CD4-positive, CD25-positive, alpha-beta regulatory T cell (primary cell): ENCODE data around the gene PLG. TPM values are rescaled to one million over a fixed set of nuclear protein-coding genes. Genes with fewer than 3 reads are reported as not detected.
"Not testable (repeated sequence)": the region's sequence is repeated elsewhere in the genome, so short reads cannot be mapped to it uniquely, and the experiment has no call there.

Source experiments
- ATAC-seq, 2 donors: fragments of 150-1000 bp; cut with Tn5 transposase; one replicate each; pipeline ENCODE4 v1.10.0; 2021; ENCODE audit warnings: low read depth in 2 of 2, moderate number of reproducible peaks in 2 of 2, moderate library complexity in 1 of 2
- DNase-seq, 3 donors: peaks; one replicate each; pipeline versions ENCODE4 v3.0.0 to v3.0.0-alpha.2; 2012 to 2022; ENCODE audit warnings: mixed read lengths in 1 of 3
- H3K27ac ChIP-seq: one replicate; pipeline ENCODE4 v1.7.0; 2013; ENCODE audit warnings: mild to moderate bottlenecking, low read length; ENCODE audit not compliant: insufficient read depth, poor library complexity, severe bottlenecking
- H3K27me3 ChIP-seq: one replicate; pipeline ENCODE4 v1.7.0; 2013; ENCODE audit warnings: low read length; ENCODE audit not compliant: control insufficient read depth, insufficient read depth
- H3K36me3 ChIP-seq: one replicate; pipeline ENCODE4 v1.7.0; 2013; ENCODE audit warnings: mild to moderate bottlenecking, low read length, moderate library complexity; ENCODE audit not compliant: control insufficient read depth, insufficient read depth
- H3K4me1 ChIP-seq: 2 replicates; pipeline ENCODE4 v1.7.0; 2013; ENCODE audit warnings: mild to moderate bottlenecking, low read length; ENCODE audit not compliant: insufficient read depth, control insufficient read depth, poor library complexity, severe bottlenecking
- H3K4me3 ChIP-seq: one replicate; pipeline ENCODE4 v1.7.0; 2013; ENCODE audit warnings: low read depth, mild to moderate bottlenecking, low read length, moderate library complexity
- H3K9me3 ChIP-seq, 2 experiments: 1 replicate in 1 of 2; 2 replicates in 1 of 2; pipeline ENCODE4 v1.7.0; 2013; ENCODE audit warnings: low read length in 2 of 2, mild to moderate bottlenecking in 1 of 2, moderate library complexity in 1 of 2; ENCODE audit not compliant: control insufficient read depth in 2 of 2
- H3K27ac Mint-ChIP-seq, 3 donors: one replicate each; pipeline ENCODE4 v1.8.0; 2020 to 2022; ENCODE audit warnings: mild to moderate bottlenecking in 3 of 3, mixed read lengths in 3 of 3, moderate library complexity in 2 of 3
- H3K27me3 Mint-ChIP-seq: one replicate; pipeline ENCODE4 v1.8.0; 2022; ENCODE audit warnings: mild to moderate bottlenecking, mixed read lengths
- H3K36me3 Mint-ChIP-seq: one replicate; pipeline ENCODE4 v1.8.0; 2020; ENCODE audit warnings: mixed read lengths
- H3K4me1 Mint-ChIP-seq, 4 donors: one replicate each; pipeline ENCODE4 v1.8.0; 2020 to 2022; ENCODE audit warnings: mixed read lengths in 4 of 4, mild to moderate bottlenecking in 1 of 4
- H3K4me3 Mint-ChIP-seq, 4 donors: one replicate each; pipeline ENCODE4 v1.8.0; 2020 to 2022; ENCODE audit warnings: mild to moderate bottlenecking in 4 of 4, mixed read lengths in 4 of 4, moderate library complexity in 3 of 4
- H3K9me3 Mint-ChIP-seq, 7 donors: one replicate each; pipeline ENCODE4 v1.8.0; 2020 to 2022; ENCODE audit warnings: mixed read lengths in 7 of 7, mild to moderate bottlenecking in 3 of 7, moderate library complexity in 2 of 7
- polyA plus RNA-seq, 4 donors: library from polyadenylated mRNA; unstranded; fragments of 300-500 nt; fragmentation: Illumina TruSeq; gene quantifications; one replicate each; pipeline ENCODE4 v1.2.3, GENCODE V29; 2021
- total RNA-seq: library from RNA; stranded (reverse); gene quantifications from one replicate; pipeline ENCODE4 v1.2.3, GENCODE V29; 2022

The PLG gene
- total and polyA plus RNA-seq, 5 donors from 2014 or later = not detected

- peaks cover 1% of the 10 kb centered on the region for H3K27me3 ChIP-seq
- peaks cover 0 to 2% of the 10 kb centered on the region in 2 experiments for H3K9me3 ChIP-seq
- Mint-ChIP-seq H3K36me3 (no peaks in the 10 kb centered on the region), H3K27ac (no peak overlapping the region), H3K27me3 (peaks cover 4% of the 10 kb centered on the region), H3K4me1 (peaks cover 0 to 2% (median 0%) of the 10 kb centered on the region in 4 donors), H3K4me3 (no peak overlapping the region), H3K9me3 (peaks cover 0 to 16% (median 6%) of the 10 kb centered on the region in 7 donors)
- DNase-seq (no peak), ATAC-seq (no peak)
- H3K4me3 ChIP-seq = no peak overlapping the region
- H3K27ac ChIP-seq = no peak overlapping the region
- no peaks in the 10 kb centered on the region for H3K36me3 ChIP-seq
- no peaks in the 10 kb centered on the region for H3K4me1 ChIP-seq
Measured at GRCh38 chr6:160668589-160668988, 33.5 kb upstream of the PLG start.

GRCh38 chr6:160676418-160676817 lies 25.6 kb upstream of the PLG start:
- H3K9me3 Mint-ChIP-seq = peaks cover 0 to 16% (median 6%) of the 10 kb centered on the region in 7 donors
- not testable (repeated sequence) for H3K4me1 Mint-ChIP-seq, H3K4me3 Mint-ChIP-seq, H3K4me3 ChIP-seq, H3K36me3 ChIP-seq, DNase-seq, H3K36me3 Mint-ChIP-seq, H3K27ac ChIP-seq, H3K27me3 Mint-ChIP-seq, H3K9me3 ChIP-seq, H3K27ac Mint-ChIP-seq, ATAC-seq, H3K27me3 ChIP-seq, H3K4me1 ChIP-seq

- Histone ChIP-seq H3K4me3 (no peak overlapping the region), H3K4me1 (no peaks in the 10 kb centered on the region), H3K36me3 (no peaks in the 10 kb centered on the region), H3K27ac (no peak overlapping the region), H3K9me3 (peaks cover 0 to under 1% of the 10 kb centered on the region in 2 experiments), H3K27me3 (no peaks in the 10 kb centered on the region)
- H3K27ac Mint-ChIP-seq = no peak overlapping the region
- peaks cover 0 to 5% (median 2%) of the 10 kb centered on the region in 7 donors for H3K9me3 Mint-ChIP-seq
- H3K36me3 Mint-ChIP-seq = no peaks in the 10 kb centered on the region
- no peak overlapping the region for H3K4me3 Mint-ChIP-seq
- DNase-seq (no peak), ATAC-seq (no peak)
- no peaks in the 10 kb centered on the region for H3K4me1 Mint-ChIP-seq
- H3K27me3 Mint-ChIP-seq = no peaks in the 10 kb centered on the region
Measured at GRCh38 chr6:160678230-160678629, 23.8 kb upstream of the PLG start.

GRCh38 chr6:160678744-160679401 lies 23.2 kb upstream of the PLG start:
- no peaks in the 10 kb centered on the region for H3K9me3 Mint-ChIP-seq
- no peaks in the 10 kb centered on the region for H3K36me3 ChIP-seq
- ATAC-seq (no peak), DNase-seq (no peak)
- no peak overlapping the region for H3K27ac ChIP-seq
- H3K4me1 Mint-ChIP-seq = no peaks in the 10 kb centered on the region
- H3K9me3 ChIP-seq = no peaks in the 10 kb centered on the region
- H3K4me3 ChIP-seq = no peak overlapping the region
- H3K27me3 Mint-ChIP-seq = no peaks in the 10 kb centered on the region
- H3K27ac Mint-ChIP-seq = no peak overlapping the region
- H3K4me3 Mint-ChIP-seq = no peak overlapping the region
- no peaks in the 10 kb centered on the region for H3K4me1 ChIP-seq
- no peaks in the 10 kb centered on the region for H3K36me3 Mint-ChIP-seq
- no peaks in the 10 kb centered on the region for H3K27me3 ChIP-seq

GRCh38 chr6:160679402-160679769 lies 22.7 kb upstream of the PLG start:
- no peaks in the 10 kb centered on the region for H3K27me3 ChIP-seq

GRCh38 chr6:160685101-160685761 lies 16.8 kb upstream of the PLG start:
- not testable (repeated sequence) for H3K4me3 Mint-ChIP-seq, H3K27ac ChIP-seq, H3K4me3 ChIP-seq, H3K4me1 Mint-ChIP-seq, H3K36me3 Mint-ChIP-seq, H3K9me3 ChIP-seq, H3K36me3 ChIP-seq, H3K27ac Mint-ChIP-seq, H3K9me3 Mint-ChIP-seq, H3K27me3 ChIP-seq, H3K27me3 Mint-ChIP-seq, DNase-seq, H3K4me1 ChIP-seq, ATAC-seq

More at GRCh38 chr6:160679402-160679769, 22.7 kb upstream of the PLG start:
- Mint-ChIP-seq H3K4me3 (no peak overlapping the region), H3K27me3 (no peaks in the 10 kb centered on the region), H3K36me3 (no peaks in the 10 kb centered on the region), H3K9me3 (no peaks in the 10 kb centered on the region), H3K27ac (no peak overlapping the region), H3K4me1 (no peaks in the 10 kb centered on the region)
- no peak overlapping the region for H3K27ac ChIP-seq
- ATAC-seq (no peak), DNase-seq (no peak)
- no peaks in the 10 kb centered on the region for H3K36me3 ChIP-seq
- H3K4me3 ChIP-seq = no peak overlapping the region
- no peaks in the 10 kb centered on the region for H3K9me3 ChIP-seq
- H3K4me1 ChIP-seq = no peaks in the 10 kb centered on the region

GRCh38 chr6:160685762-160686450 lies 16.1 kb upstream of the PLG start:
- no peaks in the 10 kb centered on the region for H3K27me3 ChIP-seq
- no peaks in the 10 kb centered on the region for H3K36me3 Mint-ChIP-seq
- H3K9me3 Mint-ChIP-seq = peaks cover 0 to 5% (median 0%) of the 10 kb centered on the region in 7 donors
- H3K4me3 ChIP-seq = no peak overlapping the region
- H3K27me3 Mint-ChIP-seq = no peaks in the 10 kb centered on the region
- DNase-seq = no peak
- peak overlapping the region in 1 of 4 donors; percentile 38 for H3K4me3 Mint-ChIP-seq
- no peak overlapping the region for H3K27ac ChIP-seq
- H3K36me3 ChIP-seq = no peaks in the 10 kb centered on the region
- ATAC-seq = no peak
- H3K27ac Mint-ChIP-seq = no peak overlapping the region
- no peaks in the 10 kb centered on the region for H3K9me3 ChIP-seq
- no peaks in the 10 kb centered on the region for H3K4me1 Mint-ChIP-seq
- H3K4me1 ChIP-seq = no peaks in the 10 kb centered on the region
